Upper lobe of right lung (tissue), 1 donor: ENCODE data around the gene TLE2. TPM values are rescaled to one million over a fixed set of nuclear protein-coding genes. Genes with fewer than 3 reads are reported as not detected.
"Not testable (repeated sequence)": the region's sequence is repeated elsewhere in the genome, so short reads cannot be mapped to it uniquely, and the experiment has no call there.

Experiments used
- ATAC-seq: fragments of 200-7000 bp; cut with Tn5 transposase; one replicate; pipeline ENCODE4 v1.9.1; 2020; ENCODE audit warnings: mild to moderate bottlenecking, moderate library complexity
- DNase-seq: peaks from one replicate; pipeline ENCODE4 v3.0.0-alpha.2; 2020
- H3K27ac ChIP-seq: fragments of 200-600 bp; one replicate; pipeline ENCODE4 v1.8.0; 2022
- H3K27me3 ChIP-seq: fragments of 200-600 bp; one replicate; pipeline ENCODE4 v1.8.0; 2022; ENCODE audit warnings: mild to moderate bottlenecking
- H3K36me3 ChIP-seq: fragments of 200-600 bp; one replicate; pipeline ENCODE4 v1.8.0; 2022
- H3K4me1 ChIP-seq: fragments of 200-600 bp; one replicate; pipeline ENCODE4 v1.8.0; 2022
- H3K4me3 ChIP-seq: fragments of 200-600 bp; one replicate; pipeline ENCODE4 v1.8.0; 2022; ENCODE audit warnings: mild to moderate bottlenecking
- H3K9me3 ChIP-seq: fragments of 200-600 bp; one replicate; pipeline ENCODE4 v1.8.0; 2022
- intact Hi-C: fragments of 100-400 bp; cut with DNase I; formaldehyde crosslinking; loops from one replicate; pipeline ENCODE4 v1.11.0; 2022
- total RNA-seq: library from RNA; stranded (reverse); fragmentation: NEBNext Ultra II Directional; extraction: Animal tissue kit (Norgen Biotek cat#: 25700); gene quantifications from one replicate; pipeline ENCODE4 v1.2.1, GENCODE V29; 2021
- TF ChIP-seq, protein P1 (sequence below): fragments of 200-600 bp; IDR thresholded peaks from one replicate; pipeline ENCODE4 v1.8.0; 2022; ENCODE audit warnings: antibody characterized with exemption
- donor health status: DM: no; HTN: yes; CAD: no; lungs with severe emphysema.

Gene TLE2
- total RNA-seq, 1 donor from 2014 or later, result 58.6 TPM

DNA sequence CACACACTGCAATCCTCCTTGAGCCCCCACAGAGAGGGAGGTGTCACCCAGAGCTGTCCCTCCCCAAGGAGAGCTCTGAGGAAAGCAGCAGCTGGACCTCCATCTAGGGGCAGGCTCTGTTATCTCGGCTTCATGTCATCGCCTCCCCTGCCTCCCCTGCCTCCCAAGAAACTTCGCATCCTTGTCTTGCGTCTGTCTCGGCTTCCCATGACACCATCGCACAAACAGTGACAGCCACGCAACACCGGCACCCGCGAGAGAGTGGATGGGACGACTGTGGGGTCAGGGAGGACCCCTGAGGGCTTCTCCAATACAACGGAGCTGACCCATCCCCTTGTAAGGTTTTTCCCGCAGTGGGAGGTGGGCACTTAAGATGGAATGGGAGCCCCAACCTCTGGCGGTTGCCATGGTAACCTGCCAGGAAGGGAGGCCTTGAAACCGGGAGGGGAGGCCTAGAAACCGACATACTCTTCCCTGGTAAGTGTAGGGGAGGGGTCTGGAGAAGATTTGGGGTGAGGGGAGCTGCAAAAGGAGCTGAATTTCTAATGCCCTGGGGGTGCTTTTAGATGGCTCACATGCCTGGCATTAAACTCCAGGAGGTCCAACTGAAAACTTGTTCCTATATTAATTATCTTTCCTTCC, 16.3 kb downstream of the TLE2 start:
- ATAC-seq, result no peak
- no peaks in the 10 kb centered on the region for H3K9me3 ChIP-seq
- peaks cover 28% of the 10 kb centered on the region for H3K36me3 ChIP-seq
- no peak overlapping the region for H3K4me3 ChIP-seq
- no peaks in the 10 kb centered on the region for H3K4me1 ChIP-seq
- intact Hi-C loops, result no loop called here
- no peak overlapping the region for H3K27ac ChIP-seq
- H3K27me3 ChIP-seq, result no peaks in the 10 kb centered on the region
- TF ChIP-seq, protein P1, sequence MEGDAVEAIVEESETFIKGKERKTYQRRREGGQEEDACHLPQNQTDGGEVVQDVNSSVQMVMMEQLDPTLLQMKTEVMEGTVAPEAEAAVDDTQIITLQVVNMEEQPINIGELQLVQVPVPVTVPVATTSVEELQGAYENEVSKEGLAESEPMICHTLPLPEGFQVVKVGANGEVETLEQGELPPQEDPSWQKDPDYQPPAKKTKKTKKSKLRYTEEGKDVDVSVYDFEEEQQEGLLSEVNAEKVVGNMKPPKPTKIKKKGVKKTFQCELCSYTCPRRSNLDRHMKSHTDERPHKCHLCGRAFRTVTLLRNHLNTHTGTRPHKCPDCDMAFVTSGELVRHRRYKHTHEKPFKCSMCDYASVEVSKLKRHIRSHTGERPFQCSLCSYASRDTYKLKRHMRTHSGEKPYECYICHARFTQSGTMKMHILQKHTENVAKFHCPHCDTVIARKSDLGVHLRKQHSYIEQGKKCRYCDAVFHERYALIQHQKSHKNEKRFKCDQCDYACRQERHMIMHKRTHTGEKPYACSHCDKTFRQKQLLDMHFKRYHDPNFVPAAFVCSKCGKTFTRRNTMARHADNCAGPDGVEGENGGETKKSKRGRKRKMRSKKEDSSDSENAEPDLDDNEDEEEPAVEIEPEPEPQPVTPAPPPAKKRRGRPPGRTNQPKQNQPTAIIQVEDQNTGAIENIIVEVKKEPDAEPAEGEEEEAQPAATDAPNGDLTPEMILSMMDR, result no peak
- DNase-seq, result no peak

DNA sequence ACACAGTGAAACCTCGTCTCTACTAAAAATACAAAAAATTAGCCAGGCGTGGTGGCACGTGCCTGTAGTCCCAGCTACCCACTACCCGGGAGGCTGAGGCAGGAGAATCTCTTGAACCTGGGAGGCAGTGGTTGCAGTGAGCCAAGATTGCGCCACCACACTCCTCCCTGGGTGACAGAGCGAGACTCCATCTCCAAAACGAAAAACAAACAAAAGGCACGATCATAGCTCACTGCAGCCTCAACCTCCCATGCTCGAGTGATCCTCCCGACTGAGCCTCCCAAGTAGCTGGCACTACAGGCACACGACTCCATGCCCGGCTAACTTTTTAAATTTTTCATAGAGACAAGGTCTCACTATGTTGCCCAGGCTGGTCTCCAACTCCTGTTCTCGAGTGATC, 17.0 kb downstream of the TLE2 start:
- DNase-seq, H3K4me1 ChIP-seq, ATAC-seq, intact Hi-C loops, H3K9me3 ChIP-seq, H3K27me3 ChIP-seq, H3K4me3 ChIP-seq, H3K27ac ChIP-seq: not testable (repeated sequence)
- peaks cover 28% of the 10 kb centered on the region for H3K36me3 ChIP-seq

DNA sequence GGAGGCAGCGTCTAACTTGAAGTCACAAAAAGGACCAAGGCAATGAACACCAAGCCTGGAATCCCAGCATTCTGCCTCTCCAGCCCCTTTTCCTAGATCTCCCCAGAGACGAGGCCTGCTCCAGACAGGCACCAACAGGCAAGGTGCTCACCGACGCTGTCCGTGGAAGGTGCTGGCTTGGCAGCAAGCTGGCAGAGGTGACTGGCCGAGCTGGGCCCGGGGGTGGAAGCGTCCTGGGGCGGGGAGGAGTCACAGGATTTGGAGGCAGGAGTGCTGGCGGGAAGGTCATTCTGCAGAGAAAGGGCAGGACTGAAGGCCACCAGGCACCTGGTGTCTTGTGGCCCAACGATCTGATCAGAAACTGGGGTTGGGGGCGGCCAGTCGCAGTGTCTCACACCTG, 18.2 kb downstream of the TLE2 start:
- peaks cover 28% of the 10 kb centered on the region for H3K36me3 ChIP-seq
- TF ChIP-seq, protein P1, result no peak

DNA sequence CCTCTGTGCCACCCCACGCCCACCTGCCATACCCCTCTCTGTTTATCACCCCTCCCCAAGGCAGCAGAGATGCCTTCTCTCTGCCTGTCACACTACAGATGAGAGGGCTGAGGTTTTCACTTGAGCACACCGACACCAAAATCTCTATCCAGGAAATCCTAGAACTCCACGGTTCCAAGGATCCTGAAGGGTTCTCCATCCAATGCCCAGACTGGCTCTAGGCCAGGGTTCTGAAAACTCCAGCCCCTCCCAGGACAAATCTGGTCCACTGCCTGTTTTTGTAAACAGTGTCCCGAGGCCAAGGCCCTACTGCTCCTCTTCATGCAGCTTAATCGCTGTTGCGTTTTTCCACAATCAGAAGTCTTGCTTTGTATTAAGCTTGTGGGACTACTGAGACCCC, 20.1 kb downstream of the TLE2 start:
- ATAC-seq, result no peak
- Histone ChIP-seq H3K4me3 (no peak overlapping the region), H3K4me1 (no peaks in the 10 kb centered on the region), H3K27me3 (no peaks in the 10 kb centered on the region), H3K27ac (no peak overlapping the region), H3K9me3 (no peaks in the 10 kb centered on the region), H3K36me3 (peaks cover 32% of the 10 kb centered on the region)
- intact Hi-C loops, result no loop called here
- no peak for DNase-seq
- TF ChIP-seq, protein P1, result no peak

More for the DNA sequence above, 18.2 kb downstream of the TLE2 start:
- ATAC-seq (no peak), DNase-seq (no peak)
- Histone ChIP-seq H3K27ac (no peak overlapping the region), H3K4me1 (no peaks in the 10 kb centered on the region), H3K4me3 (no peak overlapping the region), H3K9me3 (no peaks in the 10 kb centered on the region), H3K27me3 (no peaks in the 10 kb centered on the region)
- intact Hi-C loops, result no loop called here

DNA sequence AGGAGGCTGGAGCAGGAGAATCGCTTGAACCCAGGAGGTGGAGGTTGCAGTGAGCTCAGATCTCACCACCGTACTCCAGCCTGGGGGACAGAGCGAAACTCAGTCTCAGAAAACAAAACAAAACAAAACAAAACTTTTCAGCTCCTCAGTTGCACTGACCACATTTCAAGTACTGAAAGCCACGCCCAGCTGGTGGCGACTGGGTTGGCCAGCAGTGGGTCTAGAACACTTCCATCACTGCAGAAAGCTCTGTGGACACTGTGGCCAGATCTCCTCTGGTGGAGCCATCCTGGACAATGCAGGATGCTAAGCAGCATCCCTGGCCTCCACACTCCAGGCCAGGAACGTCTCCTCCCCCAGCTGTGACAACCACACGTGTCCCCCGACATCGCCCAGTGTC, 21.1 kb downstream of the TLE2 start:
- H3K4me3 ChIP-seq, result no peak overlapping the region
- intact Hi-C loops, result no loop called here
- H3K27ac ChIP-seq, result no peak overlapping the region
- DNase-seq, result no peak
- H3K27me3 ChIP-seq, result no peaks in the 10 kb centered on the region
- TF ChIP-seq, protein P1, result no peak
- H3K4me1 ChIP-seq, result no peaks in the 10 kb centered on the region
- no peaks in the 10 kb centered on the region for H3K9me3 ChIP-seq
- ATAC-seq, result no peak
- peaks cover 32% of the 10 kb centered on the region for H3K36me3 ChIP-seq

DNA sequence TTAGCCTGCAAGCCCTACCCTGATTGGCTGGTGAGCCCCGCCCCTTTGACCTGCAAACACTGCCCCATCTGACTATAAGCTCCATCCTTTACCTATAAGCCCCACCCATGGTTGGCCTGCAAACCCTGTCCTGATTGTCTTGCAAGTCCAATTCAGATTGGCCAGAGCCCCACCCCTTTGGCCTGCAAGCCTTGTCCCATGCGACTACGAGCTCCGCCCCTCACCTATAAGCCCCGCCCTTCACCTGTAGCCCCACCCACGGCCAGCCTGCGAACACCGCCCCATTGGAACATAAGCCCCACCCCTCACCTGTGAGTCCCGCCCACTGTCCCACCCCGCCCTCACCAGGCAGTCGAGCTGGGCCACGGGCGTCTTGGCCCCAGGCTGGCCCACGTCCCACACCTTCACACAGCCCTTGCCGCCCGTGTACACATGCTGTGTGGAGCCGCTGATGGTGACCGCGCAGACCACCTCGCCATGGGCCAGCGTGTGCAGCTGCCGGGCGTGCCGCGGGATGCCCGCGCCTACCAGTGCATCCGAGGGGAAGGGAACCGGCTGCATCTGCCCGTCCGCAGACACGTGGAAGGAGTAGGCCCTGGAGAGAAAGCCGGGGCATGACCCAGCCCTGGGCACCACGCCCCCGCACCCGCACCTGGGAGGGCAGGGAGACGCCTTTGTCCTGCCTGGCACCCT, 22.9 kb downstream of the TLE2 start:
- TF ChIP-seq, protein P1, result no peak
- Histone ChIP-seq H3K36me3 (peaks cover 37% of the 10 kb centered on the region), H3K4me1 (no peaks in the 10 kb centered on the region), H3K9me3 (no peaks in the 10 kb centered on the region), H3K4me3 (no peak overlapping the region), H3K27me3 (no peaks in the 10 kb centered on the region), H3K27ac (no peak overlapping the region)
- DNase-seq (no peak), ATAC-seq (peak; percentile 61)
- intact Hi-C loops, result no loop called here
